HepG2 (cell line): ENCODE data around the gene PHKB. TPM values are rescaled to one million over a fixed set of nuclear protein-coding genes. Genes with fewer than 3 reads are reported as not detected.

ENCODE experiments used
- CBX1 ChIP-seq: IDR thresholded peaks from one replicate; pipeline ENCODE4 v1.6.1; 2016; ENCODE audit warnings: antibody characterized with exemption, low read depth
- CENPBD1 ChIP-seq: sonication (generic); formaldehyde crosslinking; IDR thresholded peaks from 2 replicates; pipeline ENCODE4 v1.8.0; 2022; ENCODE audit warnings: missing genetic modification reagents, low read depth, mild to moderate bottlenecking, borderline replicate concordance
- FOSL2 ChIP-seq: sonication (generic); formaldehyde crosslinking; IDR thresholded peaks from 2 replicates; pipeline ENCODE4 v1.4.0; 2020; ENCODE audit warnings: missing genetic modification reagents
- FOXO1 ChIP-seq: sonication (generic); formaldehyde crosslinking; IDR thresholded peaks from 2 replicates; pipeline ENCODE4 v1.4.0; 2020; ENCODE audit warnings: missing genetic modification reagents
- GATAD2A ChIP-seq: IDR thresholded peaks from 2 replicates; pipeline ENCODE4 v1.6.1; 2016
- HNF4A ChIP-seq: sonication (generic); formaldehyde crosslinking; IDR thresholded peaks from 2 replicates; pipeline ENCODE4 v1.4.0; 2020; ENCODE audit warnings: missing genetic modification reagents
- HNRNPUL1 ChIP-seq: fragments of 200-400 bp; formaldehyde crosslinking; IDR thresholded peaks from 2 replicates; pipeline ENCODE4 v1.6.1; 2017; ENCODE audit warnings: low read depth, mild to moderate bottlenecking, low read length, moderate library complexity
- KDM3A ChIP-seq: IDR thresholded peaks from 2 replicates; pipeline ENCODE4 v1.6.1; 2018; ENCODE audit warnings: low read depth, missing compliant biosample characterization
- NCOR1 ChIP-seq: fragments of 200-600 bp; sonication (generic); IDR thresholded peaks from 2 replicates; pipeline ENCODE4 v1.7.0; 2017; ENCODE audit warnings: antibody characterized with exemption, low read length, borderline replicate concordance
- NR2F6 ChIP-seq, 2 experiments: IDR thresholded peaks; 2 replicates each; pipeline ENCODE4 v1.6.1; 2016; ENCODE audit warnings: antibody characterized with exemption in 1 of 2, mild to moderate bottlenecking in 1 of 2
- PHF21A ChIP-seq: sonication (generic); formaldehyde crosslinking; IDR thresholded peaks from 2 replicates; pipeline ENCODE4 v1.5.0; 2020; ENCODE audit warnings: mild to moderate bottlenecking, missing genetic modification reagents
- PHF5A ChIP-seq: IDR thresholded peaks from one replicate; pipeline ENCODE4 v1.6.1; 2018; ENCODE audit warnings: low read depth, missing genetic modification reagents; ENCODE audit not compliant: unreplicated experiment
- PLRG1 ChIP-seq: fragments of 450-650 bp; conservative IDR thresholded peaks from 2 replicates; pipeline ENCODE4 v1.6.1; 2016
- POLR2AphosphoS5 ChIP-seq: IDR thresholded peaks from 2 replicates; pipeline ENCODE4 v1.6.1; 2012; ENCODE audit warnings: low read depth, low read length
- PRDM10 ChIP-seq: sonication (generic); formaldehyde crosslinking; IDR thresholded peaks from 2 replicates; pipeline ENCODE4 v1.4.0; 2020; ENCODE audit warnings: low read depth, missing genetic modification reagents
- RFX1 ChIP-seq: fragments of 450-650 bp; IDR thresholded peaks from 2 replicates; pipeline ENCODE4 v1.6.1; 2017
- RXRB ChIP-seq: IDR thresholded peaks from 2 replicates; pipeline ENCODE4 v1.6.1; 2016; ENCODE audit warnings: borderline replicate concordance, missing genetic modification reagents, missing compliant biosample characterization
- SOX13 ChIP-seq, 3 experiments: fragments of 450-650 bp in 1 of 3; sonication (generic) in 1 of 3; formaldehyde crosslinking in 1 of 3; IDR thresholded peaks in 2 of 3; conservative IDR thresholded peaks in 1 of 3; 2 replicates each; pipeline versions ENCODE4 v1.5.0 to v1.6.1; 2016 to 2020; ENCODE audit warnings: antibody characterized with exemption in 1 of 3, mild to moderate bottlenecking in 1 of 3, missing compliant biosample characterization in 1 of 3, missing genetic modification reagents in 1 of 3, moderate library complexity in 1 of 3
- SP1 ChIP-seq, 2 experiments: fragments of 450-650 bp in 1 of 2; sonication (generic) in 1 of 2; formaldehyde crosslinking in 1 of 2; IDR thresholded peaks; 2 replicates each; pipeline versions ENCODE4 v1.4.0 to v1.6.1; 2016 to 2020; ENCODE audit warnings: missing genetic modification reagents in 1 of 2
- TBX3 ChIP-seq: fragments of 450-650 bp; IDR thresholded peaks from 2 replicates; pipeline ENCODE4 v1.6.1; 2017; ENCODE audit warnings: antibody characterized with exemption, mild to moderate bottlenecking, inconsistent platforms, borderline replicate concordance
- ZMAT5 ChIP-seq: sonication (generic); formaldehyde crosslinking; IDR thresholded peaks from 2 replicates; pipeline ENCODE4 v1.5.0; 2020; ENCODE audit warnings: mild to moderate bottlenecking, low read depth, missing genetic modification reagents, borderline replicate concordance
- ZNF512B ChIP-seq: sonication (generic); formaldehyde crosslinking; IDR thresholded peaks from 2 replicates; pipeline ENCODE4 v1.5.1; 2020; ENCODE audit warnings: missing genetic modification reagents, mild to moderate bottlenecking, borderline replicate concordance
- ZNF567 ChIP-seq: sonication (generic); formaldehyde crosslinking; IDR thresholded peaks from 2 replicates; pipeline ENCODE4 v1.8.1; 2023; ENCODE audit warnings: mild to moderate bottlenecking, missing genetic modification reagents, borderline replicate concordance
- ZNF577 ChIP-seq: sonication (generic); formaldehyde crosslinking; IDR thresholded peaks from 2 replicates; pipeline ENCODE4 v1.4.0; 2020; ENCODE audit warnings: mild to moderate bottlenecking, low read depth, missing genetic modification reagents, borderline replicate concordance
- polyA plus RNA-seq, 8 experiments: library from polyadenylated mRNA; depleted of rRNA in 3 of 8; stranded (reverse) in 7 of 8; unstranded in 1 of 8; fragments of >200 nt; fragmentation: Illumina TruSeq in 4 of 8; extraction: Trizol in 4 of 8; gene quantifications; 2 replicates each; pipeline versions ENCODE4 v1.2.1 to v1.2.3, GENCODE V29; 2011 to 2016; ENCODE audit warnings: low read depth in 4 of 8, missing spikeins in 1 of 8, mixed read lengths in 1 of 8; ENCODE audit not compliant: insufficient read depth in 1 of 8
- total RNA-seq, 5 experiments: library from RNA; depleted of rRNA; stranded (reverse); fragments of >200 nt; fragmentation: Illumina TruSeq; extraction: Trizol; gene quantifications; 2 replicates each; pipeline ENCODE4 v1.2.3, GENCODE V29; 2016; ENCODE audit warnings: low read depth in 1 of 5

Gene PHKB
- total and polyA plus RNA-seq, 2 of the 13 experiments (the other 11 are each of a cell fraction or from before 2014, with no cell fraction given): 66.0 to 80.8 TPM

GRCh38 chr16:47657032-47657431 is 195.9 kb downstream of the PHKB start (continued):
- no peak for TF ChIP-seq PRDM10 (CRISPR knock-in tag)
- TF ChIP-seq HNF4A (CRISPR knock-in tag): peak; percentile 91
- TF ChIP-seq CENPBD1 (CRISPR knock-in tag): no peak
- TF ChIP-seq PHF5A (CRISPR knock-in tag): peak; percentile 27
- TF ChIP-seq NCOR1: peak; percentile 74; the same call in 1 of the 2 replicates
- TF ChIP-seq RXRB: peak; percentile 71; the same call in 1 of the 2 replicates
- no peak for TF ChIP-seq ZMAT5
- no peak for TF ChIP-seq PLRG1
- TF ChIP-seq PHF21A (CRISPR knock-in tag): peak; percentile 88
- no peak for TF ChIP-seq CBX1
- no peak; the same call in 1 of the 2 replicates for TF ChIP-seq SOX13 (IDR thresholded peaks at IDR 0.05)
- TF ChIP-seq SOX13 (CRISPR knock-in tag; conservative IDR thresholded peaks at IDR 0.05 in 1 of 2, IDR thresholded peaks at IDR 0.05 in 1 of 2): peak in 1 of 2 experiments; percentile 81; a peak in 2 of 4 replicates
- TF ChIP-seq POLR2AphosphoS5: no peak
- peak; percentile 47; the same call in 1 of the 2 replicates for TF ChIP-seq FOXO1 (CRISPR knock-in tag)
- no peak for TF ChIP-seq SP1 (IDR thresholded peaks at IDR 0.05)
- TF ChIP-seq SP1 (CRISPR knock-in tag; IDR thresholded peaks at IDR 0.05): no peak
- TF ChIP-seq KDM3A (CRISPR knock-in tag): no peak; the same call in 1 of the 2 replicates
- TF ChIP-seq FOSL2 (CRISPR knock-in tag): peak; percentile 51
- TF ChIP-seq ZNF512B (CRISPR knock-in tag): no peak
- TF ChIP-seq ZNF577 (CRISPR knock-in tag): no peak
- peak; percentile 90 for TF ChIP-seq GATAD2A
- TF ChIP-seq ZNF567 (CRISPR knock-in tag): no peak
- TF ChIP-seq TBX3: peak; percentile 67; the same call in 1 of the 2 replicates
- TF ChIP-seq NR2F6 (IDR thresholded peaks at IDR 0.05): no peak
- peak; percentile 21; the same call in 1 of the 2 replicates for TF ChIP-seq NR2F6 (CRISPR knock-in tag; IDR thresholded peaks at IDR 0.05)
- TF ChIP-seq HNRNPUL1: no peak
- TF ChIP-seq RFX1: no peak
